Right lobe of liver (tissue), 4 donors: ENCODE results near the gene EFR3B.

Experiments used
- POLR2A ChIP-seq: fragments of 450-650 bp; IDR thresholded peaks from one replicate; pipeline ENCODE4 v1.6.1; 2017; ENCODE audit warnings: antibody characterized with exemption, mild to moderate bottlenecking
- TF ChIP-seq, protein P1 (sequence below), 4 donors: fragments of 200-600 bp in 3 of 4; fragments of 450-650 bp in 1 of 4; IDR thresholded peaks; one replicate each; pipeline versions ENCODE4 v1.5.1 to v1.8.0; 2016 to 2022; ENCODE audit warnings: antibody characterized with exemption in 4 of 4, mild to moderate bottlenecking in 2 of 4
- donor health status: DM: no; HTN: no; CAD: no.
- donor health status: DM: no; HTN: no; CAD: no.
- donor health status: DM: no; HTN: yes; CAD: no.

DNA sequence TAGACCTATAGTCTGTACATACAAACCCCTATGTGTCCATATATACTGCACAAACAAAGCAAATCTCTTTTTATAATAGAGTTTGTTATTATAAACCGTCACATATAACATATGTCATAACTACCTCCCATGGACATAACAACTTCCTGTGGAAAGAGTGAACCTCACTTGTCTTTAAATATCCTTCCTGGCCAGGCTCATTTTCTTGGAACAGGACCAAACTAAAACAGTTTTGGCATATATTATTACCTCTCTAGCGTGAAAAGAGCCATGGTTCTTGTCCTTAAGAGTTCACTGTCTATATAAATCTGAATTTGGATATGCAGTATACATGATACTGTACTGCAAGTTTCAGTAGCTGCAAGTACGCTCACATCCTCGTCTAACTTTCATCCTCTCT lies 41.8 kb upstream of the EFR3B start:
- TF ChIP-seq, protein P1, sequence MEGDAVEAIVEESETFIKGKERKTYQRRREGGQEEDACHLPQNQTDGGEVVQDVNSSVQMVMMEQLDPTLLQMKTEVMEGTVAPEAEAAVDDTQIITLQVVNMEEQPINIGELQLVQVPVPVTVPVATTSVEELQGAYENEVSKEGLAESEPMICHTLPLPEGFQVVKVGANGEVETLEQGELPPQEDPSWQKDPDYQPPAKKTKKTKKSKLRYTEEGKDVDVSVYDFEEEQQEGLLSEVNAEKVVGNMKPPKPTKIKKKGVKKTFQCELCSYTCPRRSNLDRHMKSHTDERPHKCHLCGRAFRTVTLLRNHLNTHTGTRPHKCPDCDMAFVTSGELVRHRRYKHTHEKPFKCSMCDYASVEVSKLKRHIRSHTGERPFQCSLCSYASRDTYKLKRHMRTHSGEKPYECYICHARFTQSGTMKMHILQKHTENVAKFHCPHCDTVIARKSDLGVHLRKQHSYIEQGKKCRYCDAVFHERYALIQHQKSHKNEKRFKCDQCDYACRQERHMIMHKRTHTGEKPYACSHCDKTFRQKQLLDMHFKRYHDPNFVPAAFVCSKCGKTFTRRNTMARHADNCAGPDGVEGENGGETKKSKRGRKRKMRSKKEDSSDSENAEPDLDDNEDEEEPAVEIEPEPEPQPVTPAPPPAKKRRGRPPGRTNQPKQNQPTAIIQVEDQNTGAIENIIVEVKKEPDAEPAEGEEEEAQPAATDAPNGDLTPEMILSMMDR (IDR thresholded peaks at IDR 0.05), result no peak
- TF ChIP-seq POLR2A, result no peak
